Activated T-helper 1 cell treated with Interleukin-2 at 50 U/mL for 16 hours (primary cell): ENCODE measurements around the gene BCAR3.
"Not testable (repeated sequence)": the region's sequence is repeated elsewhere in the genome, so short reads cannot be mapped to it uniquely, and the experiment has no call there.

ENCODE experiments used
- DNase-seq: peaks from one replicate; pipeline ENCODE4 v3.0.0-alpha.2; 2020; ENCODE audit warnings: low read depth

The BCAR3 gene

DNA sequence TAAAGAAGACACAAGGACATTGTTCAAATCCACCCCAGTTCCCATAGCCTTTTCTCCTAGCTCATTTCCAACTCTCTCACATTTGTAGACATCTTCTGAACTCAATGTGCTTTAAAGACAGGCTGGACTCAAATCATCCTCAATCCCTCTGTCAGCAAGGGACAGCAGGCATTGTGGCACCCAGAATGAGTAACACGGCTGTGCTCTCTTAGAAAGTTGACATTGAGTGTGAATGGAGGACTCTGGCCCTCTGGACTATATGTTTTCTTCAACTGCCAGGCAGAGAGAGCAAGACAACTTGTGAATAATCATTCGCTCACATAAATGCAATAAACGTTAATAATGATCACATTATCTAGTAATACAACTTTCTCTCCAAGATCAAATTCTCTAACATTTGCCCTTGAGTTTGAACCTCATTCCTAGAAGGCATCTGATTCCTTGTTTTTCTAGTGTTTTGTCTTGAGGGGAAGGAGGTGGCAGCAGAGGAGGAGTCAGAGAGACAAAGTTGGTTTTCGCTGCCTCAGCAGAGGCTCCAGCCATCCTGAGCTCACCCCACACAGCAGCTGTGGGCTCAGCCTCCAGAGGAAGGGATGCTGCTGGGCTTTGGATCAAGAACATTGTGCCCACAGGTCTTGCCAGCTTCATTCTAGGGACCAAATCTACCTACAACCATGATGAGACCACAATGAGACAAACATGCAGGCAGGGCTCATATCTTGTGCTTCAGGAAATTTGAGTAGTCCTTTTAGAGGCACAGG lies 85.1 kb downstream of the BCAR3 start:
- DNase-seq, result no peak

DNA sequence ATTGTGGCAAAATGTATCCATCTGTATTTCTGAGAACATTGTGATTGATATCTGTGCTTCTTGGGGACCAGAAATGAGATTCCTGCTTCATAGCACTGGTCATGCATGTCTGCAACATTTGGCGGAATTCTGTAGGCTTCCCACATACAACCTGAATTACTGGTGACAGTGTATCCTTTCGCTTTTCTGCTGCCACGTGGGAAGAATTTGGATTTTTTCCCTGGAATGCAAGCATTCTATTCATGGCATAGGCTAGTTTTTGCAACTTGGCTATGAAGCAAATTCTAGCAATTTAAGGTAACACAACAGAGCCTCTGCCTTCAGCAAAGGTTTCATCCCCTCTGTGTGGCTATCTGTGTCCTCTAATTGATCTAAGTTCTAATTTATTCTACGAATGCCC lies 85.9 kb downstream of the BCAR3 start:
- no peak for DNase-seq

DNA sequence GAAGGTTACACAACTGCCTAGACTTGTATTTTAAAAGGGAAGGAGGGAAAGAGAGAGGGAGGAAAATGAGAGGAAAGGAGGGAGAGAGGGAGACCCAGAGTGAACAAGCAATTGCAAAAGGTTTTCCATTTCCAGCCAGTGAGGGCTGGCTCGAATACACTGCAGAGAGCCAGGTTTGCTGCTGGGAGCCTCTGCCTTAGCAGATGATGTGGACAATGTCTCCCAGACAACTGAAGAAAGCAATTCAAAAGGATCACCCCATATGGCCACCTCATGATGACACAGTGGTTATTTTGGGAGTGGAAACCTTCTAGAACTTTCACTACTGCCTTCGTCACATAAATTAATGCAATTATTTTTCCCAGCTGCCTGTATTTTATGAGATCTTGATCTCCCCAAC lies 86.4 kb downstream of the BCAR3 start:
- DNase-seq, result no peak

DNA sequence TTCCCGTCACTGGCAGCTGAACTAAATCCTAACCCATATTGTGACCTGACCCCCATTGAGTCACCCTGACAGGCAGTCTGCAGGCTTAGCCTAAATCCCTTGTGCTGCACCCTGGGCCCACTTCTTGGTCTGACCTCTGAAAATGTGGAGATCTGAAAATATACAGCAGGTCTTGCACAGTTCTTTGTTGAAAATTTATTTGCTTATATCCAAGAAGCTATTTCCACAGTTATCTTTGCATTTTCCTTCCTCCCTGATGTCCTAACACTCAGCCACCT lies 87.1 kb downstream of the BCAR3 start:
- DNase-seq, result no peak

DNA sequence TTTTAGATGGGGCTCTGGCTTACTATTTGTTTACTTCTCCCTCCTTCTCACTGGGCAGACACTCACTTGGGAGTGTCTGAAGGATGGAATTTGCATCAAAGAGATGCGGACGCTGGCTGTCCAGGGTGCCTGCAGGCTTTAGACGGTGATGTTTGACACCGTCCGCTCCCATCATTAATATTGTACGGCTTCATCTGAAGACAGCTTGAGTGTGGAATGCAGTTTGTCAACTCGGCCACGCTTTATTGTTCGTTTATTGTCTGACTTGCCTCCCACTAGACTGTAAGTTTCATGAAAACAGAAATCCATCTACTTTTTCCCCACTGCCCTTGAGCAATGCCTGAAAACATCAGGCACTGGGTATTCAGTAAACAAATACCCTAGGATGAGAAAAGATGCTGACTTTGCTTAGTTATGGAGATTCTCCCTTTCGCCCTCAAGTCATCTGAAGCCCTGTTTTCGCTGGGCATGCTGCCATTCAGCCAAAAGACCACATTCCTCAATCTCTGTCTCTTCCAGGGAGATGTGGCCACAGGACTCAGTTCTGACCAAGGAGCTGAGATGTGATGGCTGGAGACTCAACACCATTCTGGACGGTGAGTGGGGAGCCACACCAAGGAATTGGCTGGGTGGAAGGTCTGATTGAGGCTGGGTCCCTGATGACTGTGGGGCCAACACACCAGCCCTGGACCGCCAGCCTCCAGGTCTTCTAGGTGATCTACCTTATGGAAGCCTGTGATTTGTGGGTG lies 87.6 kb downstream of the BCAR3 start:
- DNase-seq, result no peak

DNA sequence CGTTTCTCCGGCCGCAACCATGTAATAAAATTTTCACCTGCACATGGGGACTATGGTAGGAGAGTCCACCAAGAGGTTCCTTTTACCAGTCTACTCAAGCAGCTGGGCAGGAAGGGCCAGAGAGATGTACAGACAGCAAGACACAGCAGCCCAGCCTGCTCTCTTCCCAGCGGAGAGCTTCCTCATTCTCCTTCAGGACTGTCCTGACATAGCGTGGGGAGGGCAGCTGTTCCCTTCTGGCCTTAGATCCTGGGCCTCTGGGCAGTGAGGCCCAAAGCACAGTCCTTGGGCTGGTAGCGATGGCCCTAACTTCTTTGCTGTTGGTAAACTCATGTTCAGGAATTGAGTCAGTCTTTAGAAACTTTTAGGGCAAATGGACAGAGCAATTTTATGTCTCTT lies 89.1 kb downstream of the BCAR3 start:
- no peak for DNase-seq

DNA sequence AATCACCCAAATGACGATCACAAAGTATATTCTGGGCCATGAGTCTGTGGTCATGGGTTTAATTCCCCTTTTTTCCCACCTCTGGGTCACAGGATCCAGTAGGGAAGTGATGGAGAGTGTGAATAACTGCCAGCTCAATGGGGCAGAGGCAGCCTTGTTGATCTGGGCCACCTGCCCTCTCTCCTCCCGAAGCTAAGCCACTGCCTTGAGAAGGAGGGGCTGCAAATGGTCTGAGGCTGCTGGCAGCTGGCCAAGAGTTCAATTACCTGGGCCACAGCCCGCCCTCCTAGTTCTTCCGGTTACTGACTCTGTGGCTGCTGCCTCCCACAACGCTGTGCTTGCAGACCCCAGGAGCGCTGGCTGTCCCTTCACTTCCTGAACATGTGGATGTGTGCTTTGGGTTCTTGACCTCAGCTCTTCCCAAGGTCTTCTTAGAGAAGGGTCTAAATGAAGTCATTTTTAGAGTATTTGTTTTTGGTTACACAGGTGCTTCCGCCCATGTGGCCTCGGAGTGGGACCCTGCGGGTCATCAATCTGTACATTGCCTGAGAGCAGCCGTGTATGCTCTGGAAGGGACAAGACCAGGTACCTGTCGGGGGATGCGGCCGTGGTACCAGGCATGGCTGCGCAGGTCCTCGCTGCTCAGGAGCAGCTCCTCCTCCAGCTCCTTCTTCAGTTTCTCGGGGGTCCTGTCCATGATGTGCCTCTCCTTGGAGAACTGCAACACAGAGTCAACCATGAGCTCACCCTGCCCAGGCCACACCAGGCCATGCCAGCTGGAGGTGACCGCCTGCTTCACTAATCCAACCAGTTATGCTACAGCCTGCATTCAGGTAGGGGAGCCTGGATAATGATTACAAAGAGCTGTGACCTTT lies 89.7 kb downstream of the BCAR3 start:
- DNase-seq, result no peak

DNA sequence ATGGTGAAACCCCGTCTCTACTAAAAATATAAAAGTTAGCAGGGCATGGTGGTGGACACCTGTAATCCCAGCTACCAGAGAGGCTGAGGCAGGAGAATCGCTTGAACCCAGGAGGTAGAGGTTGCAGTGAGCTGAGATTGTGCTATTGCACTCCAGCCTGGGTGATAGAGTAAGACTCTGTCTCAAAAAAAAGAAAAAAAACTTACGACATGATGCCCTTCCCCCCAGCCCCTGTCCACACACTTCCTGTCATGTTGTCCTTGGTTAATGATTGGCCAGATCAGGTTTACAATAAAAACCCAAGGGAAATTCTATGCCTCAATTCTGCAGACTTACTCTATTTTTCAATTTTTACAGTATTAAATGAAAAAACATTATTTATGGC lies 90.4 kb downstream of the BCAR3 start:
- not testable (repeated sequence) for DNase-seq

DNA sequence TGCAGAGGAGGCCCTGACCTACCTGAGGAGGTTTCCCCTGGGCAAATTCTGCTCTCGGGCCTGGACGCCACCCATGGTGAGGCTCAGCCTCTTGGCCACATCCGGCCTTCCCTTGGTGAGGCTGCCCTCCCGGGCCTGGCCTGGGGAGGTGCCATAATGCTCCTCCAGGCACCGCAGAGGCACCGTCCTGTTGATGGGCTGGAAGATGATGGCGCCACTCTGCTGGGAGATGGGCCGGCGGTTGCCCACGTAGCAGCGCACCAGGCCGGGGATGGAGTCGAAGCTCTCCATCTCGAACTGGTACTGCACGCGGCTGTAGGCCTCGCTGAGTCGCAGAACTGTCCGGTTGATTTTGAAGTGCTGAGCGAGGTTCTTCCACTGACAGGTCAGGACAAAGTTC lies 92.7 kb downstream of the BCAR3 start:
- no peak for DNase-seq

DNA sequence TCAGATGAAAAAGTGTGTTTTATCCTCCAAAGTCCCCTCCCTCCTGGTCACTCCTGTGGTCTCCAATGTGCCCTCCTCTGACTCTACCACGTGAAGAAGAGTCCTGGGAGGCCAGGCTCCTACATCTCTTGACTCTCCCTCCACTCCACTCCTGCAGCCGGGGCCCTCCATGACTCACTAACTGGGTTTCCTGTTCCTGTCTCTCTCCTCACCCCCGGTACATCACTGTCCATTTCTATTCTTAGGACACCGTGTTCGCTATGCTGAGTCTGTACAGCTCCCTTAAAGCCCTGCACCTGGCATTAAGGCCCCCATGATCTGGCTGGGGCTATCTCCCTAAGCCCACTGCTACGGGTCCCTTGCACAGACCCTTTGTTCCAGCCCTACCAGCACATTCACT lies 93.4 kb downstream of the BCAR3 start:
- no peak for DNase-seq

DNA sequence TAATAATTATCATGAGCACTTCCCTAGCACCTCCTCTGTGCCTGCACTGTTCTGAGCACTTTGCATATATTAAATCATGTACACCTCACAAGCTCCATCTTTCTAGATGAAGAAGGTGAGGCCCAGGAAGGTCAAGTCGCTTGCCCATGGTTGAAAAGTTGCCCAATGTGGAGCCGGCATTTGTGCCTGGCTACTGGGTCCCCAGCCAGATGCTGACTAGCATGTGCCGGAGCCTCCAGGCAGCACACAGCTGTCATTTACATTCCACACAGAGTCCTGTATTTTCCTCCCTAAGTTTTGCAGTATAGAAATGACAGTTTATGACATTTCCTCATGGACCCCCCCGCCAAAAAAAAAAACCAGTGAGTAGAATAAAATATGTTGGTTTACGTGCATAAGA lies 94.3 kb downstream of the BCAR3 start:
- DNase-seq, result no peak

DNA sequence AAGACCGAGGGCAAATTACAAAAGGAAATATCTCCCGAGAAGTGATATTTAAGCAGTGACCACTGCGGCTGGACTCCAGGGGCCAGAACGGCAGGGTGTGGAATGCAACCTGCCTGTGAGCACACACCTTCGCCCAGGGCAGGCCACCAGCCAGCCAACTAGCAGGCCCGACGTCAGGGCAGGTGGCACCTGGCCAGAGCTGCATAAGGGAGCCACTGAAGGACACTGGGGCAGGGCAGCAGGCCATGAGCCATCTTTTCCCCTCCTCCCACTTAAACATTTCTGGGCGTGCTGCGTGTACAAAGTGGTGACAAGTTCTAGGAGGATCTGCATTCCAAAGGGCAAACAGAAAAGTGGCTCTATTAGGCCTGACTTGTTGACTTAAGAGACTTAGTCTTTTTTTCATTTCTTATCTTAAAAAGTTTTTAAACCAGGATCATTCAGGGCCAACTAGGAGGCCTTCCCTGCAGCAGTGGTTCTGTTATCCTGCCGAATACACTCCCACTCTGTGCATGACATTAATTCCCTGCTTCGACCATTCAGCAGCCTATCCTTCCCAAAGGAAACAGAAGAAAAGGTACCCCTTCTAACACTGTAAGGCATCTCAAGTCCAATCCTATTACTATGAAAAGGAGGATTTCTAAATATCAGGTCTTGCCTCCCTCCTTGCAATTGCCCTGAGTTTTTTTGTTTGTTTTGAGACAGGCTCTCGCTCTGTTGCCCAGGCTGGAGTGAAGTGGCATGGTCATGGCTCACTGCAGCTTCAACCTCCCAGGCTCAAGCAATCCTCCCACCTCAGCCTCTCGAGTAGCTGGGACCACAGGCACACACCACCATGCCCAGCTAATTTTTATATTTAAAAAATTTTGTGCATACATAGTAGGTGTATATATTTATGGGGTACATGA lies 96.3 kb downstream of the BCAR3 start:
- DNase-seq, result no peak

DNA sequence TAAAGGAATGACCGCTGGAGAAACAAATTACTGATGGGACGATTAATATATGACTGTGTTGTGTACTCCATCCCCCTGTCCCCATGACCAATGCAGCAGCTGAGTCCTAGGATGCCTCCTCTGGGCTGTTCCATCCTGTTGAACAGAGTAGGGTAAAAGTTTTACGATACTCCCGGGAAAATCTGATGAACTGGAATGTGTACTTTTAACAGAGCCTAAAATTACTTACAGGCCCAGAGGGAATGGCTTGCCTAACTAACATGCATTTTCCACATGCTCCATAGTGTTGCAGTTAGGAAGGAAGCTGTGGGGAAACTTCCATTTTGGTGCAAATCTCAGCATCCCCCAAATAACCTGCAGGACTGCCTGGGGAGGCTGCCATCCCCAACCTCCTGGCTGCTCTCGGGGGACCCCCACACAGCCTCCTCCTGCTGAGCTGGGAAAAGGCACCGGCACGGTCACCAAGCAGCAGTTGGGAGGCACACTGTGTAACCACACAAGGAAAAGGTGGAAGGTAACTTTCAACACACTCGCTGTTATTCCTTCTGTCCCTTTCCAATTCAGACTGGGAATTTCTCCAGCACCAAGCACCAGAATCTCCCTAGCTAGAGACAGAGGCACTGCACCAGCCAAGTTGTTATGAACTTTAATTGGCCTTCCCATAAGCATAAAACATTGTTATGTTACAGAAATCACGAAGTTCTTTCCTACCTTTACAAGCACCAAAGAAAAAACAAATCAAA lies 97.2 kb downstream of the BCAR3 start:
- DNase-seq, result no peak

DNA sequence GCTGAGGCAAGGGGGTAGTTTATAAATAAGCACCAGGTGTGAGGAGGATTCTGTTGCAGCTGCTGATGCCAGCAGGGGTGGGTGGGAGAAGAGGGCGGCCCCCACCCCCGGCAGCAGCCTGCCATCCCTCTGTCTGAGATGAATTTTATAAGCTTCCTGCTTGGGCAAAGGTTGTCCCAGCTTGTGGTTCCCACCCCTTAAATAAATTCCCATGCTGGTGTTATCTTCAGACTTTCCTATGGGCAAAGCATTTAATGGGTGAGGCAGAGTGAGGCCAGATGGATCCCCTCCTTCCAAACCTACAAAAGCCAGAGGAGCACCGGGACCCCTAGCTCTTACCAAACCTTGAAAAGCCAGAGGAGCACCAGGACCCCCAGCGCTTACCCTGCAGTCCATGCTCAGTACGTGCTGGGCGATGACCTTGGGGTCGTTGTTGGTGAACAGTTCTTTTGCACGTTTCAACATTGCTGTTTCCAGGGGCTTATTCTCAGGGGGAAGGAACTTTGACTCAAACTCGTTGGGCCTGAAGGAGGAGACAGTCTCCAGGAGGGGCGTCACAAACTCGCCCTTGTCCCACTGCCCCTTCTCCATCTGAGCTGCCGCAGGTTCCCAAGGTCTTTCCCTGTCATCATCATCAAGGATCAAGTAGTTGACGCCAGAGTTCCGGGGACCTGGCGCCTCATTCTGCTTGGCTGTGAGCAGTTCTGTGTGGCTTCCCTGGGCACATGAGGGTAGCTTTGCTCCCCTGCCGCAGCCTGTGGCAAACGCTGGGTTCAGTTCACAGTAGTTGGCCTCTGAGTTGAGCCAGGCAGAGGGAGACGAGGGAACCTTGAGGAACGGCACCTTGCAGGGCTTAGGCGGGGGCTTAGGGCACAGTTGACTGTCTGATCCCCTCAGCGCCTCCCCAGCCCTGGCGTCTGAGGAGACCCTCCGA lies 99.5 kb downstream of the BCAR3 start:
- DNase-seq, result no peak

DNA sequence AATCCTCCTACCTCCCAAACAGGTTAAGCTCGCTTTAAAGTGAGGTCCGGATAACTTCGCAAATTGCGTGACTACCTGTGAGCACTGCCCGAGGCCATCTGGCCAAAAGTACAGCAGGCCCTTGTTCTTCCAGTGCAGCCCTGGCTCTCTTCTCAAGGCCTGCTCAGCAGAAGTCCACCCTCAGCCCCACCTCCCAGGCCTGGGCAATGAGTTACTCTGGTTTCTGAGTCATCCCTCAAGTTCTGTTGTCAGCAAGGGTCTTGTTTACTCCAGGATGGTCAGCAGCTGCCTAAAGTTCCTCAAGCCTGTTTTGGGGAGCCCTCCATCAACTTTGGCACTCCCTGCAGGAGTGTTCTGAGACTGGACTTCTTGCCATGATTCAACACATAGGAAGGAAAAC lies 101.7 kb downstream of the BCAR3 start:
- DNase-seq, result no peak

DNA sequence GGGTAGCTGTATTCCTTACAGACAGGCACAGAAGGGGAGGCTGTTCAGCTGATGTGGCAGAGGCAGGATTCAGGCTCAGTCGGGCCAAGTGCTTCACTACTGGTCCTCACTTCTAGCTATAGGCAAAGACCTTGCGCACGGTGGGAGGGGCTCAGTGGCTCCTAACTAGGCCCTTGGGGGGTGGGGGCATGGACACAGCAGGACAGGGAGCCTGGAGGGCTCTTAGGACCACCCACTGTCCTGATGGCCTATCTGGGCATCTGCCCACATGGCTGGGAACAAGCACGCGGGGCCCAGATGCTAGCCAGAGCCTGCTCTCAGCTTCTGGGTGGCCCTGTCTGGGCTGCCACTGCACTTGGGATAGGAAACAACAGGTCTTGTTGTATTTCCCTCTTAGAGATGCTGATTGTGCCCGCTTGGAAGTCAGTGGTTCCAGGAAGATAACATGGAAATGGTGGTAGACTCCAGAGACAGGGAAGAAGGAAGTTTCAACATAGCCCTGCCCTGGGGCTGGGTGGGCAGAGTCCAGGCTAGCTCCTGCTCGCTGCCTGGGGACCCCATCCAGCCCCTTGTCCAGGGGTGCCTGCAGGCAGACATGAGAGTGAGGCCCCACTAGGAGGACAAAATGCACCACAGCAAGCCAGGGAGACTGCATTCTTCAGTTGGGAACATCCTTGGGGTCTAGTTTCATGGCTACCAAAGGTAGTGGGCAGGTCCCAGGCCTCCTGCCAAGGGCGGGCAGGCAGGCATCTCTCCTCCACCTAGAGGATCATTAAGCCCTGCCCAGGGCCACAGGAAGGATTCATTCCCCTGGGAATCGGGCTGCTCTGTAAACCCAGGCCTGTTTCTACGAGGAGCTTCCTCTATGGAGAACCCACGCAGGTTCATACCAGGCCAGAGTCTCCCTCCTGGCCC lies 102.5 kb downstream of the BCAR3 start:
- no peak for DNase-seq

DNA sequence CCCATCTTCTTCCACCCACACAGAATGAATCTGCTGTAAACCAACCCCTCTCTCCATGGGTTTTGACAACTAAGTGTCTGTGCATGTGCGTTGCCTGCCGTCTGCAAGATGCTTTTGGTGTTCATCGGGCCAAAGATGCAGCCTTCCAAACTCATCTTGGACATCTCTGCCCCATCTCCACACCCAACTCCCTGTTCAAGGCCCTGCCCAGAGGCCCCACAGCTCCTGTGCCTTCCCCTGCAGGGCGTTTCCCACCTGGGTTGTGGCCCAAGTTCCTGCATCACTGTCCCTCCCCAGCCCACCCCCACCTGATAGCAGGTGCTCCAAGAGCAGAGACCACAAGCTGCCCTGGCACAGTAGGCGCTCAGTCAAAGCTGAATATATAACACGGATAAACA lies 103.2 kb downstream of the BCAR3 start:
- DNase-seq, result no peak

DNA sequence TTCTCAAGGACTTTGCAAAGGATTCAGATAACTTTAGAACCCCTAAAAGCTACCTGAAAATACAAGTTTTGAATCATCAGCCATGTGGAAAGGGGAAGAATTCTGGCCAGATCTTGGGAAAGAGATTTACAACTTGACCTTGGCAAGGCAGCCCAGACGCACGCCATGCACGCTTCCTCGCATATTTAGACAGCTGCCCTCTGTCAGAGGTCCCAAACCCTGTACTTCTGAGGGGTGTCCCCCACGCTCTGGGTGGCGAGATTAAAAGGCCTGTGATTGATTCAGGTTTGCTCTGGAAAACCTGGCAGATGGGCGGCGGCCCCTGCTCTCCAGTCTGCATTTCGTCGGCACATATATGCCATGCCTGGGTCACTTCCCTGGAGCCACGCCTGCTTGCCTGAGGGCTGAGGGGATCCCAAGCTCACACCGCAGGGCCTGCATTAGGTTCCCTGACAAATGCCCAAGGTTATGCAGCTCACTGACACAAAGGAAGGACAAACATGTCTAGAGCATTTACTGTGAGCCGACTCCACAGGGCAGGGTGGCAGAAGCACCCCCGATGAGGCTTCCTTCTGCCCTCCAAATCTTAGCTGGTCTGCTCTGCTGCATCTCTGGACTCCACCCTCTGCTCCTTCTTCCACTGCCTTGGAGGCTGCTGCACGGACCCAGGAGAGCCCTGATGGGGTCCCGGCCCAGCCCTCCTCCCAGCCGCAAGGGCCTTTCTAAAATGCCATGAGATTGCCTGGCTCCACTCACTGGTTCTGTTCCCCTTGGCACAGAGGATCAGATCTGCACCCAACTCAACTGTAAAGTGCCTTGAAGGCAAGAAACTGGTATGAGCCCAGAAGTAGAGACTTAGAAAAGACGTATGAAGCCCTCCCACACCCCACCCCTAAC lies 103.9 kb downstream of the BCAR3 start:
- DNase-seq, result no peak
